Measurements from ENCODE around the gene EFCC1.

DNA sequence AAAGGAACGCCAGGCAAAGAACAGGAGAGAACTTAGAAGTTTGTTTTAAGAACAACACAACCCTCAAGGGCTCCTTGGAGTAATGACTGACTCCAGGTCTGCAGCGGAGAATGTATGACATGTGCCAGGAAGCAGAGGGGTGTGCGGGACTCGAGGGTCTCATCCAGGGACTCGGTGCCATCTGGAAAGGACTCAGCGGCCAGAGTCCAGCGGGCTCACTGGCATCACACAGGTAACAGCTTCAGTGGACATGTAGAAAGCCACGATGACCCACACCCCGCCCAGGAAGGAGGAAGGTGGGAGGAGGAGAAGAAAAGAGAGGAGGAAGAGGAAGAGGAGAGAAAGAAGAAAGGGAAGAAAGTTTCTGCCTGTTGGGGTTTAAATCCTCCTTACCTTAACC, 80.9 kb downstream of the EFCC1 start:
- TF ChIP-seq, protein P1, sequence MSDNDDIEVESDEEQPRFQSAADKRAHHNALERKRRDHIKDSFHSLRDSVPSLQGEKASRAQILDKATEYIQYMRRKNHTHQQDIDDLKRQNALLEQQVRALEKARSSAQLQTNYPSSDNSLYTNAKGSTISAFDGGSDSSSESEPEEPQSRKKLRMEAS (IDR thresholded peaks at IDR 0.05): no peak
- TF ChIP-seq EP300 (IDR thresholded peaks at IDR 0.05; ENCODE audit: borderline replicate concordance) (no peak), FOXM1 (IDR thresholded peaks at IDR 0.05; ENCODE audit: borderline replicate concordance, low read depth) (no peak), USF1 (IDR thresholded peaks at IDR 0.05) (no peak), YY1 (IDR thresholded peaks at IDR 0.05; ENCODE audit: low read depth) (no peak), CEBPB (IDR thresholded peaks at IDR 0.05) (no peak), CREB1 (IDR thresholded peaks at IDR 0.05; ENCODE audit: low read depth) (no peak), TAF1 (IDR thresholded peaks at IDR 0.05; ENCODE audit: low read depth) (no peak)
- TF ChIP-seq, protein P2, sequence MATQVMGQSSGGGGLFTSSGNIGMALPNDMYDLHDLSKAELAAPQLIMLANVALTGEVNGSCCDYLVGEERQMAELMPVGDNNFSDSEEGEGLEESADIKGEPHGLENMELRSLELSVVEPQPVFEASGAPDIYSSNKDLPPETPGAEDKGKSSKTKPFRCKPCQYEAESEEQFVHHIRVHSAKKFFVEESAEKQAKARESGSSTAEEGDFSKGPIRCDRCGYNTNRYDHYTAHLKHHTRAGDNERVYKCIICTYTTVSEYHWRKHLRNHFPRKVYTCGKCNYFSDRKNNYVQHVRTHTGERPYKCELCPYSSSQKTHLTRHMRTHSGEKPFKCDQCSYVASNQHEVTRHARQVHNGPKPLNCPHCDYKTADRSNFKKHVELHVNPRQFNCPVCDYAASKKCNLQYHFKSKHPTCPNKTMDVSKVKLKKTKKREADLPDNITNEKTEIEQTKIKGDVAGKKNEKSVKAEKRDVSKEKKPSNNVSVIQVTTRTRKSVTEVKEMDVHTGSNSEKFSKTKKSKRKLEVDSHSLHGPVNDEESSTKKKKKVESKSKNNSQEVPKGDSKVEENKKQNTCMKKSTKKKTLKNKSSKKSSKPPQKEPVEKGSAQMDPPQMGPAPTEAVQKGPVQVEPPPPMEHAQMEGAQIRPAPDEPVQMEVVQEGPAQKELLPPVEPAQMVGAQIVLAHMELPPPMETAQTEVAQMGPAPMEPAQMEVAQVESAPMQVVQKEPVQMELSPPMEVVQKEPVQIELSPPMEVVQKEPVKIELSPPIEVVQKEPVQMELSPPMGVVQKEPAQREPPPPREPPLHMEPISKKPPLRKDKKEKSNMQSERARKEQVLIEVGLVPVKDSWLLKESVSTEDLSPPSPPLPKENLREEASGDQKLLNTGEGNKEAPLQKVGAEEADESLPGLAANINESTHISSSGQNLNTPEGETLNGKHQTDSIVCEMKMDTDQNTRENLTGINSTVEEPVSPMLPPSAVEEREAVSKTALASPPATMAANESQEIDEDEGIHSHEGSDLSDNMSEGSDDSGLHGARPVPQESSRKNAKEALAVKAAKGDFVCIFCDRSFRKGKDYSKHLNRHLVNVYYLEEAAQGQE (IDR thresholded peaks at IDR 0.05; ENCODE audit: low read depth): no peak
